ENCODE measurements around the gene NUDT15.
A peak's percentile ranks its signal among the peaks of the same experiment; 100 is the strongest.
"Not testable (repeated sequence)": the region's sequence is repeated elsewhere in the genome, so short reads cannot be mapped to it uniquely, and the experiment has no call there.

Gene NUDT15

GRCh38 chr13:48040049-48040448 lies 2.5 kb downstream of the NUDT15 start:
- TF ChIP-seq CTCF (conservative IDR thresholded peaks at IDR 0.05; ENCODE audit: low read depth, low read length): no peak
- no peak for DNase-seq (ENCODE audit: low read depth)
- H3K4me3 ChIP-seq (ENCODE audit: low read depth, low read length): no peak overlapping the region

- no peak for TF ChIP-seq CTCF (conservative IDR thresholded peaks at IDR 0.05; ENCODE audit: low read depth, low read length)
- DNase-seq (ENCODE audit: low read depth): peak; percentile 50
- no peak overlapping the region for H3K4me3 ChIP-seq (ENCODE audit: low read depth, low read length)
These were observed 3.4 kb downstream of the NUDT15 start for GRCh38 chr13:48040896-48041295.

GRCh38 chr13:48042894-48043293 lies 5.4 kb downstream of the NUDT15 start:
- no peak for DNase-seq (ENCODE audit: low read depth)
- no peak for TF ChIP-seq CTCF (conservative IDR thresholded peaks at IDR 0.05; ENCODE audit: low read depth, low read length)
- H3K4me3 ChIP-seq (ENCODE audit: low read depth, low read length): no peak overlapping the region

GRCh38 chr13:48043789-48044503 lies 6.4 kb downstream of the NUDT15 start:
- no peak for TF ChIP-seq CTCF (conservative IDR thresholded peaks at IDR 0.05; ENCODE audit: low read depth, low read length)
- no peak overlapping the region for H3K4me3 ChIP-seq (ENCODE audit: low read depth, low read length)
- peak; percentile 82 for DNase-seq (ENCODE audit: low read depth)

GRCh38 chr13:48050550-48050949 lies 13.0 kb downstream of the NUDT15 start:
- no peak for DNase-seq (ENCODE audit: low read depth)
- H3K4me3 ChIP-seq (ENCODE audit: low read depth, low read length): no peak overlapping the region
- TF ChIP-seq CTCF (conservative IDR thresholded peaks at IDR 0.05; ENCODE audit: low read depth, low read length): no peak

- TF ChIP-seq CTCF (conservative IDR thresholded peaks at IDR 0.05; ENCODE audit: low read depth, low read length): no peak
- DNase-seq (ENCODE audit: low read depth): no peak
- no peak overlapping the region for H3K4me3 ChIP-seq (ENCODE audit: low read depth, low read length)
These were observed 17.1 kb downstream of the NUDT15 start for GRCh38 chr13:48054601-48055000.

- no peak for DNase-seq (ENCODE audit: low read depth)
- TF ChIP-seq CTCF (conservative IDR thresholded peaks at IDR 0.05; ENCODE audit: low read depth, low read length): no peak
- H3K4me3 ChIP-seq (ENCODE audit: low read depth, low read length): no peak overlapping the region
These were observed 18.2 kb downstream of the NUDT15 start for GRCh38 chr13:48055712-48056111.

- H3K4me3 ChIP-seq (ENCODE audit: low read depth, low read length); DNase-seq (ENCODE audit: low read depth): not testable (repeated sequence)
These were observed 21.0 kb downstream of the NUDT15 start for GRCh38 chr13:48058536-48058935.

GRCh38 chr13:48059951-48060350 lies 22.4 kb downstream of the NUDT15 start:
- DNase-seq (ENCODE audit: low read depth); H3K4me3 ChIP-seq (ENCODE audit: low read depth, low read length): not testable (repeated sequence)

All from choroid plexus epithelial cell (primary cell).